ENCODE measurements around the gene PEG3.
"Not testable (repeated sequence)": the region's sequence is repeated elsewhere in the genome, so short reads cannot be mapped to it uniquely, and the experiment has no call there.

PEG3 gene
- 0 to 0.18 (median 0.04) reads per million in 4 experiments for total RNA-seq

DNA sequence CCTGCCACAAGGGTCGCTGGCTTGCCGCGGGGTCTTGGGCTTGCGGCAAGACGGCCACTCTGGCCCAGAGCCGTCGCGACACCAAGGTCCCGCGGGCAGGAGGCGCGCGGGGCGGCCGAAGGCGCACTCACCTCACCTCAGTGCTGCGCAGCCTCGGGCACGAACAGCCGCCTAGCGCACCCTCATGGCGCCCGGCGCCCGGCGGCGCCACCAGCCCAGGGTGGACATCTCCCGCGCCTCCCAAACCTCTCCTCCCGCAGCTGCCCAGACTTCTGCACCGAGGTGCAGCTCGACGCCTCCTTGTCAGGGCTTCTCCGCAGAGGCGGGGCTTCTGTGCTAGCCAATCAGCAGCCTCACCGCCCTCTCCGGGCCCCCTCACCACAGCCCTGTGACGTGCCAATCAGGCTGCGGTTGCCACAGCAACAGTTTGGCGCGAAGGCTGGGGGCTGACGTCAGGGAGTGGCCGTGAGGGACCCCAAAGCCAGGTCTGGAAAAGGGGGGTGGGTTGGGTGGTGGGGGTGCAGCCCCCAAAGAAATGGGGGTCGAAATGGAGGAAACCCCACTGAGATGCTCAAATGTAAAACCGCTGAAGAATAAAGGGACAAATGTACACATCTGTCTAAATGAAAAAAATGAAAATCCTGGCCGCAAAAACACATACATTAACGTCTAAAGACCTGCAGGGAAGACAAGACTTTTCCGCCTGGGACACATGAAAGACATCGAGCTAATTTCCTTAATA is at the start of gene PEG3, which contains the start of gene ZIM2:
Gene PEG3 (minus strand): TSS at position 276 of the 742 bp plus-strand sequence. CDS start 16,071 bp downstream, outside the sequence.
Gene ZIM2 (minus strand): TSS at position 276 of the 742 bp plus-strand sequence. CDS start 16,449 bp downstream, outside the sequence.
- DNase-seq: no peak

DNA sequence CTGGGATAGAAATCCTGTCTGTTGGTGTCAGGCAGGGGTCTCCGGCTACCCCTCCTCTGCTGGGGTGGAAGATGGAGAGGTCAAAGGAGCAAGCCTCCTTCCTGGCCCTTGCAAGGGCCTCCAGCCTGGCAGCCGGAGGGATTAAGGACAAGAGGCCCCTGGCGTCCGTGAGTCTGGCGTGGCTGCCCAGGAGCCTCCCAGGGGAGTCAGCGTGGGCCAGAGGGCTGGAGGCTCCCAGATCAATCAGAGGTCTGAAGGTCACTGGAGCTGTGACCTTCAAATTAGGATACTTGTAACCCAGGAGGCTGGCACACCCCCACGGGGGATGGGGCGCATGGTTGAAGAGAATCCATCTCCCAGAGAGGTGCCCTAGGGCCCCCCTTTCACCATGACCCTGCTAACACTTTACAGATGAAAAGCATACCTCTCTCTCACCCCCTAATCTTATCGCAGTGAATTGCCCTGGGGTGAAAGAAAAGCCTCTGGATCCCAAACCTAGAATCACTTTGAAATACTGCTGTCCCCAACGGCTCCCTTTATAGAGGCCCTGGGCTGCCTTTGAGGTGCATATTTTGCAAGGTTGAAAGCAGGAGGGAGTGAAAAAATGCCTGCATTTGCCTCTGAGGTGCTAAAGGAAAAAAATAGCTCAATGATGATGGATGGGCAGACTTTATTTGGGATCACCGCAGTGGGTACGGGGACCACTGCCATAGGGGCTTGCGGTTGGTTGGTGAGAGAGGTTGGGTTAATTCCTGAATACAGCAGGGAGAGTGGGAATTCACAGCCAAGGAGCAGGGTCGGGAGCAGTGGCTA is 44.9 kb upstream of the PEG3 start:
- no peak for DNase-seq

DNA sequence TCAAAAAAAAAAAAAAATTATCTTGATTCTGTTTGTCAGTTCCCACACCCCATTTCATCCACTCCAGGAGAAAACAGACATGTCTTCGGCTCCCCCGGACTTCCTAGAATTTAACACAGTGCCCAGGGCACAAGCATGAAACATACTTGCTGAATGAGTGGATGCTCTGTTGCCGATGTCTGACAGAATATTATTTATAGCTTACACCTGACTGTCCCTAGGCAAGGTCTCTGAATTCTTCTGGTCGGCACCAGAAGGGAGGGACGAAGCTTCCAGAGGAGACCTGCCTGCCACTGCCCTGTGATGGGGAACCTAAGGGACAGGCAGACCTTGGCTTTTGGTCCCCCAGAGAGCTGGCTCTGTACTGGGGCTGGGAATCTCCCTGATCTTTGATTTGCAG is 43.9 kb upstream of the PEG3 start:
- DNase-seq: no peak

DNA sequence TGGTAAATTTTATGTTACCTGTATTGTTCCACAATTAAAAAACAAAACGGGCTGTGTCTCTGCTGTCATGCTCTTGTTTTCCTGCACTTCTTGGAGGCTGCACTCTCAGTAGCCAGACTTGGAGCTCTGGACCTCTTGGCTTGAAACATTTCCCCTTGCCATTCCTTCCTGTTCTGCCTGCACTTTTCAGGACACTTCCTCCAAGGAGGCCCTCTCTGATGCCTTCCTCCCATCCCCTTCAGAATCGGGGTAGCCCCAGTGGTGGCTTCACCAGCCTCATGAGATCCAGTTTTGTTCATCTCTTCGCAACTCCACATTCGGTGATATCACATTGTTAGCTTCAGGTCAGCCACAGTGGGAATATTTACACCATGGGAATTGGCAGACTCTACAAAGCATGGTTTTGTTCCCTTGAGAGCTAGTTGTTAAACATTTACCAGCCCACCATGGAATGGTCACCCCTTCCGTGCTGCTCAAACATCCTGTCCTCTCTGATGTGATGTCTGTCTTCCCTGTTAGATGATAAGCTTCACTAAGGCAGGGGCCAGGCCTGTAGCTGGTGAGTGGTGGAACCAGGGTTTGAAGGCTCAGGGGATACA is 40.2 kb upstream of the PEG3 start:
- DNase-seq: no peak

DNA sequence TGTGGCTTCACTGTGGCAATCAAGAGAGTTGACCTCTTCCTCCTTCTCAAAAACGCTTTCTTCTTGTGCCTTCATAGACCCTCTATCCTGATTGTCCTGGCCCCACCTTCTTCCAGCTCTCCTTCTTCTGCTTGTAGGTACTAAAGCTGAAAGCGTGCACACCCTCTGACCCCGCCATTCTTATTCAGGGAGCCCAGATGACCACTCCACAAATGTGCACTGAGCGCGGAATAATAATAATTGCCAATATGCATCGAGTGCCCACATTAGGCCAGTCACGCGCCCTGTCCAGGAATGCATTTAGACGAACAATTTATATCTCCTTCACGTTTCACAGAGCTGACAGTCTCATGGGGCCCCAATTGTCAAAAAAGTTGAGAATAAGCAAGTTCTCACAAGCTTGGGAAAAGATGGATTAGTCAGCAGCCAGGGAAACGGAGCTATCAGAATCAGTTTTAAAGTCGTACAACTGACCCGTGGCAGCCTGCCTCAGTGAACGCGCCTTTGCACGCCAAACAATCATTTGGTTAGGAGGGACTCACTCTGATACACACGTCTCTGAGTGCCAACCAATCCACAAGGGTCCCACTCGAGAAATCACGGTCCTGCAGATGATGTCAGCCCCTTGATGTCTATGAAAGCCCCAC is 36.7 kb upstream of the PEG3 start:
- DNase-seq: no peak

DNA sequence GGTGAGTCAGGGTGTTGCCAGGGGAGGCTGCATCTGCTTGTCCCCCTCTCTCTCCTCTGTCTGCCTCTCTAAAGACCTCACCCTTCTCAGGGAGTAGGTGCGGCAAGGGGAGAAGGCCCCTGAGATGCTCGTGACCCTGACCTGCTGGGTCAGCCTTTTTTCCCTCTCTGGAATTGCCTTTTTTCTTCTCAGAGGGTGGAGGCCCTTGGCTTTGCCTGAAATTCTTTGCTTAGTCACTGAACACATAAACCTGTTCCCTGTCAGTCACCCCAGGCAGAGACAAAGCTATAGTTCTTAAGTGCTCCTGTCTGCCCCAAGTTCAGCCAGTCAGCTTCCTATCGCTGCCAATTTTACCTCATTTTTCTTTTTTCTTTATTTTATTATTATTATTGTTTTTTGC is 35.2 kb upstream of the PEG3 start:
- DNase-seq: no peak

DNA sequence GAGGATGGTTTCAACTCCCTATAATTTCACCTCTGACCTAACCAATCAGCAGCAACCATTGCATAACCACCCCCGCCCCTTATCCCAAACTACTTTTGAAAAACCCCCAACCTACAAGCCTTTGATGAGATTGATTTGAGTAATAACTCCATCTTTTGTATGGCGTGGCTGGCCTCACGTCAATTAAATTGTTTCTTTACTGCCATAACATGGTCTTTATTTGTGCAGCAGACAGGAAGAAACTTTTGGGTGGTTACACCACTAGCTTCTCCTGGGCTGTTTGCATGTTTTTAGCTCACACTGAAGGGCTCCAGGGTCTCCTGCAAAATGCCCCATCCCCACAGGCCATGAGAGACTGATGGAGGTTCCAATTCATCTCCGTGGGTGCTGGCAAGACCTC is 34.0 kb upstream of the PEG3 start:
- no peak for DNase-seq

DNA sequence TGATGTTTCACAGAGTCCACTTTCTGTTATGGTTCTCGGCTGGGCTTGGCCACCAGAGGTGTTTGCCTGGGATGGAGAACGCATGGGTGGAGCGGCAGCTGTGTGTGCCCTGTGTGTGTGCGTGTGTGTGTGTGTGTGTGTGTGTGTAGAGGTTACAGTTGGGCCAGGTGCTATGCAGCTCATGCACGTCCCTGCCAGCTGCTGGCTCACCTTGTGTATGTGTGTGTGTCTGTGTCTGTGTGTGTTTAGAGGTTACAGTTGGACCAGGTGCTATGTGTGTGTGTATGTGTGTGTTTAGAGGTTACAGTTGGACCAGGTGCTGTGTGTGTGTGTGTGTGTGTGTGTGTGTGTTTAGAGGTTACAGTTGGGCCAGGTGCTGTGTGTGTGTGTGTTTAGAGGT is 33.0 kb upstream of the PEG3 start:
- DNase-seq: no peak

DNA sequence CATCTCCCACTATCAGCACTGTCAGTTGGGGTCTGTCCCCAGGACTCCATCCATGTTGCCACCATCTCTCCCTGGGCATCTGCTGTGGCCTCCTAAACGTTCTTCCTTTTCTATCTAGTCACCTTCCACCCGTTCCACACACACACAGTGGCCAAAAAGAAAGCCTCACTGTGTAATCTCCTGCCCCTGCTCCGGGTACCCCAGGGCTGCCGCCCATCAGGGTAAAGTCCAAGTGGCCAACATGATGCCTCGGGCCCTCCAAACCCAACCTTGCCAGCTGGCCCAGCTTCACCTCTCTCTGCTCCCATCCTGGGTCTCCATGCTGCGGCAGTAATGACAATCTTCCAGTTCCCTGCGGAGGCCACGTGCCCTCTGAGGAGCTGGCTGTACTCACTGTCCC is 29.4 kb upstream of the PEG3 start:
- no peak for DNase-seq

DNA sequence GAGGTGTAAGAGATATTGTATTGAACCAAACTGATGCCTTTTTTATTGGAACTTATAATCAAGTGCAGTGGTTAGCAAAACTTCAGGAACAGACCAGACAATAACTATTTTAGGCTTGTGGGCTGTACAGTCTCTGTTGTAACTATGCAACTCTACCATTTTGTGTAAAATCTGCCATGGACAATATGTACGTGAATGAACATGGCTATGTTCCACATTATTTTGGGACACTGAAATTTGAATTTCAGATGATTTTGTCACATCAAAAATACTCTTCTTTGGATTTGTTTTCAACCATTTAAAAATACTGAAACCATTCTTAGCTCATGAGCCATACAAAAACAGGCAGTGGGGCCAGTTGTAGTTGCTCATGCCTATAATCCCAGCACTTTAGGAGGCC is 27.9 kb upstream of the PEG3 start:
- no peak for DNase-seq

DNA sequence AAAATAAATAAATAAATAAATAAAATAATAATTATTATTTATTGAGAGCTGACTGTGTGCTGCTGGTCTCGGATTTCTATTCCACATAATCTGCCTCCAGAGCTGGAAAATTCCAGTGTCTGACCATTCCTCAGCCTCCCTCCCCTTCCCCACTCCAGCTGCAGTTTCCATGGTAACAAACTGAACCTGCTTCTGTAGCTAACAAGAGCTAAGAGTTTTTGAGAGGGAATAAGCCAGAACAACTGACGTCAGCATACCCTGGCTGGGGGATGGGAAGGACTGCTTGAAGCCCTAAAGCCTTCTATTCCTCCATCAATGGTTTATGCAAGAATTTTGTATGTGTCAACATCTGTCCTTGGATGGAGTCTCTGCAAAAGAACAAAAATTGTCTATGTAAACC is 26.0 kb upstream of the PEG3 start:
- DNase-seq: no peak

DNA sequence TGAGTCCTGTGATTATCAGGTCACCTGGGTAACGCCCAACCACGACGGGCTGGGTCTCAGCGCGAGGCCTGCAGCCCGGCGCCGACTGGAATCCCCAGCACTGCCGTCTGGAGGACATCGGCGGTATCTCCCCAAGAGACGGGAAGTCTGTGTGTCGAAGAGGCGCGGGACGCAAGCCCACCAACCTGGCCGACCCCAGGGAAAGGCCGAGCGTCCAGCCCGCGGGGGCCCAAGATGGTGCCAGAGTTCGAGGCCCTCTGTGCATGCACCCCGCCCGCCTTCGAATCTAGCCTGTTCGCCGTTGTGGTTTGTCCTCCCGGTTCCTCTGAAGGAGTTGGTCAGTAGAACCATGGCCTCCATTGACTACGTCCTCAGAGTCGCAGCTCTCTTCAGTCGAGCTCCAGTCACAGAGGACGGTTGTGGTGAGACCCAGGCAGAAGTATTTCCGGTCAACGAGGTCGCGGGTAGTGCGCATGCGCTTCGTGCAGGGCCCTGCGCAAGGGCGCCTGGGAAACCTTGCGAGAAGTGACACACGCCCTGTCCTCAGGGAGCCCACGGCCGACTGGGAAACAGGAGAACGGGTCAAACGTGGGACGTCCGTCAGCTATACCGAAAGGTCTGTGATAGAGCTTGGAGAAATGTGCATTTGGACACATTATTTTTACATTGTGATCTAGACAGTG is 24.1 kb upstream of the PEG3 start:
- DNase-seq: no peak

DNA sequence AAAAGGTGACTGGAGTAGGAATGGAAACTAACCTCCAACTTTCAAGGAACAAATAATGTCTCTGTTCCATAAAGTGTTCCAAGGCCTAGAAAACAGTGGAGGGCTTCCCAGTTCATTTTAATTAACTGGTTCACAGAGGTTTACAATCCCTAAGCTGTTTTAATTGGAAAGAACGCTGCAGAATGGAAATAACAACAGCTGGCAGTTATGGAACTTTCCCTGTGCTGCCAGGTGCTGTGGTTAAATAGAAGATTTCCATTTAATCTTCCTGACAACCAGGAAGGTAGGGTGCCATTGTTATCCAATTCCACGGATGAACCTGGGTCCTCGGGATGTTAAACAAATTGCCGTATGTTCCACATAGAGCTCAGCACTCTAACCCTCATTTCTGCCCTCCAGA is 22.2 kb upstream of the PEG3 start:
- DNase-seq: no peak

DNA sequence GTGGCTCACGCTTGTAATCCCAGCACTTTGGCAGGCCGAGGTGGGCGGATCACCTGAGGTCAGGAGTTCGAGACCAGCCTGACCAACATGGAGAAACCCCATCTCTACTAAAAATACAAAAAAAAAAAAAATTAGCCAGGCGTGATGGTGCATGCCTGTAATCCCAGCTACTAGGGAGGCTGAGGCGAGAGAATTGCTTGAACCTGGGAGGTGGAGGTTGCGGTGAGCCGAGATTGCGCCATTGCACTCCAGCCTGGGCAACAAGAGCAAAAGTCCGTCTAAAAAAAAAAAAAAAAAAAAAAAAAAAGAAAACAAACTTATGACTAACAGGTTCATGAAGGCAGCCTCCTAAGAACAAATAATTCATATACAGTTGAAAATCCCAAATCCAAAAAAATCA is 19.9 kb upstream of the PEG3 start:
- not testable (repeated sequence) for DNase-seq

DNA sequence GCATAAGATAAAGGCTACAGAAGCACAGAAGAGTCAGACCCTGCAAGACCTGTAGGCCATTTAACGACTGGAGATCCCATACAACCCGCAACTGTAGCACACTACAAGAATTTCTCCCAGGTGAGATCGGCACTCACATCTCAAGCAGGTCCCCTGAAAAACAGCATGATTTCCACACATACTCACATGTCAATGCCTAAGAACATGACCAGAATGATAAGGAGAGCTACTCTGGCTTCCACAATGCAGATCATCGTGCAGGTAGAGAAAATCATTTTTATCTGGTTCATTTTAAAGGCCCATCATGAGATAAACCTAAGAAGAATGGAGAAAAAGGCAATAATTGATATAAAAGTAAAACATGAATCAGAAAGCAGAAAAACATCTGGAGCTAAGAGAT is 17.5 kb upstream of the PEG3 start:
- no peak for DNase-seq

DNA sequence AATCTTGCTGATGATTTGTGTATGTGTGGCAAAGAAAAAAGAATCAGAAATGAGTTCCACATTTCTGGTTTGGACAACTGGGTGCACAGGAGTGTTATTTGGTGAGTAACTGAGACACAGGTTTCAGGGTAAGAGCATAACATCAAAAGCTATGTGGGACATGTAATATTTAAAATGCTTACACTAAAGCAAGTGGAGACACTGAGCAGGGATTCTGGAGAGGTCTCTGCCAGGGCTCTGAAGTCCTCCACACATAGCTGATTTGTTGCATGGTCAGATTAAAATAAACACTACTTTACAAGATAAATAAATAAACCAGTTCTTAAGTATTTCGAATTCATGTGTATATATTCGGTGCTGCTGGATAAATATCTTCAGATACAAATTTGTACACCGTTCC is 16.3 kb upstream of the PEG3 start:
- DNase-seq: no peak

DNA sequence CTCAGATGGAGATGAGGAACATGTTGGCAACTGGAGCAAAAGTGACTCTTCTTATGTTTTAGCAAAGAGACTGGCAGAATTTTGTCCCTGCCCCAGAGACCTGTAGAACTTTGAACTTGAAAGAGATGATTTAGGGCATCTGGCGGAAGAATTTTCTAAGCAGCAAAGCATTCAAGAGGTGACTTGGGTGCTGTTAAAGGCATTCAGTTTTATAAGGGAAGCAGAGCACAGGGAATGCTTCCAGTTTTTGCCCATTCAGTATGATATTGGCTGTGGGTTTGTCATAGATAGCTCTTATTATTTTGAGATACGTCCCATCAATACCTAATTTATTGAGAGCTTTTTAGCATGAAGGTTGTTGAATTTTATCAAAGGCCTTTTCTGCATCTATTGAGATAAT is 11.8 kb upstream of the PEG3 start:
- not testable (repeated sequence) for DNase-seq

DNA sequence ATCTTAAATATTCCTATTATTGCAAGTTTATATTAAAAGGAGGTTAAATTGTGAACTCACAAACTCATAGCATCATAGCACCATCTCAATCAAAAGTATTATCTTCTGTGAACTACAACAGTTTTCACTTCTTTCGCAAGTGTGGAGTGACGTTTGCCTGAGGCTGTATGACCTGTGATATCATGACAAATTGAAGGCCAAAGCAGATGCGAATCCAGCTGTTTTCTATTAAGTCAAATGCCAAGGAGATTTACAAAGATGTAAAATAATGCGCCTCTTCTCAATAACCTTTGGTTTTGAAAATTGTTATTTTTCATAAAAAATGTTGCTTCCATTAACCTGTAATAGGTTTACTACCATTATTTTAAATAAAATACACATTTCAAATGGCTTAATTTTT is 7.6 kb upstream of the PEG3 start:
- no peak for DNase-seq

DNA sequence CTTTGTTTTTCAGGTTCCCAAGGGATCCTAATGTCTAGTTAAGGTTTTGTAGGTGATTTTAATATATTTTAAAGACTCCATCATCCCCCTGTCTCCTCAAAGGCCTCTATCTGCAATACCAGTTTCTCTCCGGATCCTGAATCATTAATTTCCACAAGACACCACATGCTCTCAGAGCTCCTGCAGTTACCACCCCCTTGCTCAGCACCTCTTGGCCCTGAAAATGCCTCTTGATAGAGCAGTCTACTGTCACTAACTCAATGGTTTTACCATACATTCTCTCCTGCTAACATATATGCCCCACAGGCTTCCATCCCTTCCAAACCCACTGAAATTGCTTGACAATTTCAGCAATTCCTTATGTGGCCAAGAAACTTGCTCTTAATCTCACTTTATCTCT is 1.9 kb upstream of the PEG3 start:
- no peak for DNase-seq

DNA sequence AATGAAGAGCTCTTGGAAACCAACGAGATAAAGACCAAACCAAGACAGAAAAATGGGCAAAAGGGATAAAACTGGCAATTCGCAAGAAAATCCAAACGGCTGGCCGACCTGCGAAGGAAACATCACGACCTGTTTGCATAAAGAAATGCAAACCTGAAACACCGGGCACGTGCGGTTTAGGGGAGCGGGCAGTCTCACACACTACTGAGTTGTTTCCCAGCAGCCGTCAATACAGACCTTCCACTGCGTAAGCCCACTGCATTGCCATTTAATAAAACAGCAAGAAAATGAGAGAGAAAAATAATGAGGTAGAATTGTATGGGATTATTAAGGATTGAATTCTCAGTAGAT is 642 bp upstream of the PEG3 start:
- DNase-seq: no peak

DNA sequence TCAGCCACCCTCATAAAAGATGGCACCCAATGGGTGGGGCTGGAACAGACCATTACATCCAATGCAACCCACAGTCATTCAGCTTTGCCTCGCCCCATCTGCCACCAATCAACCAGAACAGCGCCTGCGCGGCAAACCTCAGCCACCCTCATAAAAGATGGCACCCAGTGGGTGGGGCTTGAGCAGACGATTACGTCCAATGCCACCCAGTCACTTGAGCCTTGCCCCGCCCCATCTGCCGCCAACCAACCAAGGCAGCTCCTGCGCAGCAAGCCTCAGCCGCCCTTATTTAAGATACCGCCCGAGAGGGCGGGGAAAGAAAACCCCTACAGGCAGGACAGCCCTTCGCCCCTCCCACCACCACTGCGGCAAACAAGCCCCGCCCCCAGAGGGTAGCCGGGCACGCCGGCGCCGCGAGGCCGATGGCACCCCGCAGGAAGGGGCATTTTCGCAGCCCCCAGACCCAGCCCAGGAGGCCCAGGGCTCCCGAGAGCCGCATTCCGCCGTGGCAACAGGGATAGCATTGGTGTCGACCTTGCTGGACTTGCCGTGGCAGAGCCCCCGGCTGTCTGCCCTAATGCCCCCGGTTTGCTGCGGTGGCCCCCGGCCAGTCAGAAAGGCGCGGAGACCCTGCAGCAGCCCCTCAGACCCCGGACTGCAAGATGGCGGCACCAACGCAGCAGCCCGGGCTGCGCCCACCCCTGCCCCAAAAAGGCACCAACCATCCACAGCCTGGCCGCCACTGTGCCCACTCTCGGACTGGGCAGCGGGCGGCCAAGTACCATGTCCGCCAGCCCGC is 675 bp downstream of the PEG3 start:
- no peak for DNase-seq

Data from effector CD8-positive, alpha-beta T cell (primary cell).